SKM-1 treated with dmso at 0.1 percent for 144 hours (cell line): ENCODE results near the gene NCAPD2.
"Not testable (repeated sequence)": the region's sequence is repeated elsewhere in the genome, so short reads cannot be mapped to it uniquely, and the experiment has no call there.

Experiments
- DNase-seq: peaks from one replicate; lab custom pipeline; 2025; ENCODE audit not compliant: unreplicated experiment; lab: John Stamatoyannopoulos, UW

The NCAPD2 gene

GRCh38 chr12:6548966-6549683 lies 55.2 kb downstream of the NCAPD2 start:
- no peak for DNase-seq

GRCh38 chr12:6549684-6550151 lies 55.8 kb downstream of the NCAPD2 start:
- no peak for DNase-seq

GRCh38 chr12:6550294-6551062 lies 56.6 kb downstream of the NCAPD2 start:
- peak; percentile 67 for DNase-seq

DNA sequence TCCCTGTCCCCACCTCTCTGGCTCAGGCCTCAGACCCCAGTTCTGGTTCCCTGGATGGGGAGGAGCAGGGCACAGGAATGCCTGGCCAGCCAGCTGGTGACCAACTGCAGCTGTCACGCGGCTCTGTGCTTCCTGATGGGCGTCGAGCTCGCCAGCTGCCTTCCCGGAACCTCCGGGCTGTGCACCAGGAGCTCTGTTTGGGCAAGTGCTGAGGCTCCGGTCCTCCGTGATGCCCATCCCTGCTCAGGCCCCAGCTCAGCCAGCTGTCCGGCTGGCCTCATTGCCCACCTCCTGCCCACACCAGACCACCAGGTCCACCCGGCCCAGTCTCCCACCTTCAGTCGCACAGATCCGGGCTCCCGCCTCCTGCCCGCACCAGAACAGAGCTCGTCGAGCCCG lies 57.2 kb downstream of the NCAPD2 start:
- no peak for DNase-seq

DNA sequence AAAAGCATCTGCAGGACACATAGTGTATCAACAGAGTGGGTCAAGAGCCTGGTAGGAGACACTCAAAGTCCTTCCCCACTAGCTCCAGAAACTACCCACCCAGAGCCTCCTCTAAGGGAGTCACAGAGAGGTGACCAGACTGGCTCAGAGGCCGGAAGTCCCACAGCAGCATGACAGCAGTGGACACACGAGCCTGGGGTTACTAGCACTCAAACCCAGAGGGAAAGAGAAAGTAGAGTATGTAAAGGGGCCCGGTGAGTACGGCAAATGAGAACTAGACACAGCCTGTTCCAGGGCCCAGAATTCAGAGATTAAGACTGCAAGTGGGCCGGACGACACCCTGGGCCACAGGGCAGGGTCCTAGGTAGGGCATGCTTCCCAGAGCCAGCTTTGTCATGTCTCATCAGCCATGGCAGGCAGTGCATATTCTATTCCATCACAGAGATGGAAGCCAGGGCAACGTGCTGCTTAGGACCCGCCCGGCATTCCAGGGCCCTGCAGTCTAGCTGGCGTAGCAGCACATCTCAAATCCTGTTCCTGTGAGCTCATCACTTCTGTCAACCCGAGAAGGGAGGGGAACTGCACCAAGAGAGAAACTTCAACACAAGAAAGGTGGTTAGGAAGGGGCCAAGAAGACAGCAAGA lies 57.7 kb downstream of the NCAPD2 start:
- DNase-seq, result no peak

DNA sequence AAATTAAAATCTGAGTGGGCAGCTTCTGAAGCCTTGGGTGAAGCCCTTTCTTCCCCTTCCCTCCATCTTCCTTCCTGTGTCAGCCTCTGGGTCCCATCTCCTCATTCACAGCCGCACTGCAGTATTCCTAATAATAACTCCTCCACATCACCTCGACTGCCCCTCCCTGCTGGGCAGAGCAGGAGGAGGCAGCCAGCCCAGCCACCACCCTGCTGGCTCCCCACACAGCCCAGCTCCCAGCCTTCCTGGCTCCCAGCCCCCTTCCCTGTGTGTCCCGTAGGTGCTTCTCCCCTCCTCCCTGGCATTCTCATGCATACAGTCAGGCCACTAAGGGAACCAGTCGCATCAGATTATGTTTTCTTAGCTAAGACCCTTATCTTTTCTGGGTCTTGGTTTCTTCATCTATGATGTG lies 58.2 kb downstream of the NCAPD2 start:
- no peak for DNase-seq

- DNase-seq, result no peak
Measured at GRCh38 chr12:6553051-6553868, 59.4 kb downstream of the NCAPD2 start.

DNA sequence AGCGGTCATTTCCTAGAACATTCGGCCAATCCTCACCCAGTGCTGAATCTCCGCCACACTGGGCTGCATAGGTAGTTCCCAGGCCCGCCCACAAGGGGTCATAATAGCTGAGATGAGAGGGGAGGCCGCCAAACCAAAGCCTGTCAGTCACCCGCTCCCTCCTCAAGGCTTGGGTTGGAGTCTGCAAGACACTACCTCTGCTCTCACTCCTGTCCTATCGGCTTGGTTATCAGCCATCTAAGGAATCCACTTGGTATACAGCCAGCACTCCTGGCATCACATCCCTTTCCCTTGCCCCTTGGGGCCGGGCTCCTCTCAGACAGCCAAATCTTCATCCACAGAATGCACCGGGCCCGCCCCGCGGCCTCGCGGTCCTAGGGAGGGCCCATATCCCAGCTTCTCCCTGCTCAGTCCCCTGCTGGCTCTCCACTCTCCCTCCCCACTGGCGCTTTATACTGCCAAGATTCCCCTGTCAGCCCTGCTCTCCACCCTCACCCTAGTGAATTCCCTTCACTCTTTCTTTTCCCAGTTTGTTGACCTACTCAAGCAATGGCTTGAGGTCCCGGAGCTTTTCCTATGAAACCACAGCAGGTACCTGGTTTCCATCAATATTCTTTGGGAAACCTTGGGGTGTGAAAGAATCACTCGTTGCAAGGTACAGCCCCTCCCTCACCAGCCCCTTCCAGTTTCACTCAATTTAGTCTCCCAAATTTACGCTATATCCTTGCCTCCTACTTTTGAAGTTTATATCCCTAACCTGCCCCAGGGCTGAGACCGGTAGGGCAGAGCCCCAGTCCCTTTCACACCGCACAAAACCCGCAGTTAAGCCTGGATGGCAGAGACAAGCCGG lies 60.5 kb downstream of the NCAPD2 start:
- peak; percentile 56 for DNase-seq

- DNase-seq, result no peak
Measured at GRCh38 chr12:6555018-6555691, 61.3 kb downstream of the NCAPD2 start.

GRCh38 chr12:6556496-6556817 lies 62.6 kb downstream of the NCAPD2 start:
- not testable (repeated sequence) for DNase-seq

GRCh38 chr12:6556857-6557256 lies 63.0 kb downstream of the NCAPD2 start:
- no peak for DNase-seq

DNA sequence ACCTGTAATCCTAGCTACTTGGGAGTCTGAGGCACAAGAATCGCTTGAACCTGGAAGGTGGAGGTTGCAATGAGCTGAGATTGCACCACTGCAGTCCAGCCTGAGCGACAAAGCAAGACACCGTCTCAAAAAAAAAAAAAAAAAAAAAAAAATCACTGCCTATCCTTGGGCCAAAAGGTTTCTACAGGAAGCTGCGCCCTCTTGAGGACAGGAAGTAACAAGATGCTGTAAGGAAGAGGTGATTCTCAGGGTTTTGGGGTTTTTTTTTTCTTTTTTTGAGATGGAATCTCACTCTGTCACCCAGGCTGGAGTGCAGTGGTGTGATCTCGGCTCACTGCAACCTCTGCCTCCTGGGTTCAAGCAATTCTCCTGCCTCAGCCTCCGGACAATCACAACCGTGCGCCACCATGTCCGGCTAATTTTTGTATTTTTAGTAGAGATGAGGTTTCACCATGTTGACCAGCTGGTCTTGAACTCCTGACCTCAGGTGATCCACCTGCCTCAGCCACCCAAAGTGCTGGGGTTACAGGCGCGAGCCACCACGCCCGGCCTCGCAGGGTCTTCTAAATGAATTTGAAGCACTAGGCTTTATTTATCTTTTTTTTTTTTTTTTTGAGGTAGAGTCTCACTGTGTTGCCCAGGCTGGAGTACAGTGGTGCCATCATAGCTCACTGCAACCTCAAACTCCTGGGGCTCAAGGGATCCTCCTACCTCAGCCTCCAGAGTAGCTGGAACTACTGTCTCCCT lies 64.3 kb downstream of the NCAPD2 start:
- DNase-seq, result not testable (repeated sequence)

DNA sequence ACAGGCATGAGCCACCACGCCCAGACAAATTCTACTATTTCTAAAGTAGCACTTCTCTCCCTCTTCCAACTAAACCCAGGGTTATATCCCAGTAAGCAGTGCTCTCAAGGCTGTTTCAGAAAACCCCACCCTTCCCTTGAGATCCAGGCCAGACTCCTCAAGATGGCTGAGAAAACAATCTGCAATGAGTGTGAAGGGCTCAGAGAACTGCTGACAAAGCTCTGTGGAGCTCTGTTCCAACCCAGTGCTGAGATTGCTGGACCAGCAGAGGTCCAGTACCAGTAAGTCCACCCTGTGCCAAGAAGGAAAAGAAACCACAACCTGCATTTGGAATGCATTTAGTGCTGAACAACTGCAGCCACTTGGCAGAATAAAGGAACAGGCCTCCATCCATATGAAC lies 65.6 kb downstream of the NCAPD2 start:
- no peak for DNase-seq

GRCh38 chr12:6560501-6561205 lies 66.8 kb downstream of the NCAPD2 start:
- DNase-seq, result no peak

DNA sequence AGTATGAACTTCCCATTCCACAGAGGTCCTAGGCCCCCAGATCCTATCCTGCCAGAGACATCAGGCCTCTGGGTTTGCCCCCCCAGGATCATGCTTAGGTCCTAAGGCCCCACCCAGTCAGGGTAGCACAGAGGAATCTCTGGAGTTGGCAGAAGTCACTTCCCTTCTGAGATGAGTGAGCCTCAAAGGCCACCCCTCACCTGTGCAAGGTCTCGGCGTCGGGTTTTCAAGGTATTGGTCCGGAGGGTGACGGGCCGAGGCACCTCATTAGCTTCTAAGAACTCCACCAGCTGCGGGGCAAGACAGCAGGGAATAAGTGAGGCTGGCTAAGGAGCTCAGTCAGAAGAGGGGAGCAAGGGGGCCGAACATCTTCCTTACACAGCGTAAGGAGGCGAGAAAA lies 69.0 kb downstream of the NCAPD2 start:
- no peak for DNase-seq

DNA sequence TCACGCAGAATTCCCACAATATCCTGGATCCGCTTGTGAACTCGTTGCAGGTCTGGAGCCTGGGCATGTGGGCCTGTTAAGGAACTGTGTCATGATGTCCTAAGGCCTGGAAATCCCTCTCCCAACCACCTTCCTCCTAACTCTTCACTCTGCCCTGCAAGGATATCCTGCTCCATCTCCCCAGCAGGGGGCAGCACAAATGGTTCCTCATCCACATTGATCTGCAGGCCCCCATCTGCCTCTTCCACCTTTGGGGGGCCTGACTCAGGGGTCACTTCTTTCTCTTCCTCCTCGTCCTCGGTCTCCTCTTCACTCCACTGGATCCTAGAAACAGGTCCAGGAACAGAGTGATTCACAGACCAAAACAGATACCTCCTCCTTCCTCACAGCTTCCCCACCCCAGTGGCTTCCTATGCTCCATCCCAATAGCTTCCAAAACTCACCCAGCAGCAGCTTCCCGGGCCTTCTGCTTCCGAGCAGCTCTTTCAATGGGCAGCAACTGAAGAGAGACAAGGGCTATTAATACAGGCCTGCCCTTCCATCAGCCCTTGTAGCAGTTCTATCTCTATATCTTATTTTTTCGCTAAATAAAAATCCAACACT lies 69.6 kb downstream of the NCAPD2 start:
- peak; percentile 16 for DNase-seq

GRCh38 chr12:6567112-6567670 lies 73.3 kb downstream of the NCAPD2 start:
- DNase-seq, result no peak

- DNase-seq, result no peak
Measured at GRCh38 chr12:6569312-6569711, 75.4 kb downstream of the NCAPD2 start.
